T-helper 2 cell treated with Interferon-gamma antibody and Interleukin-4, amounts not matched to agents 5 μg/mL and 100 μg/mL, for 36 hours (primary cell): ENCODE measurements around the gene CX3CR1.

Source experiments
- DNase-seq: peaks from one replicate; pipeline ENCODE4 v3.0.0; 2021; ENCODE audit warnings: low spot score
- H3K27ac Mint-ChIP-seq: one replicate; pipeline ENCODE4 v1.8.0; 2021; ENCODE audit warnings: mild to moderate bottlenecking, mixed read lengths
- H3K27me3 Mint-ChIP-seq: one replicate; pipeline ENCODE4 v1.8.0; 2021; ENCODE audit warnings: low read depth, mixed read lengths
- H3K36me3 Mint-ChIP-seq: one replicate; pipeline ENCODE4 v1.8.0; 2021; ENCODE audit warnings: low read depth, mixed read lengths
- H3K4me1 Mint-ChIP-seq: one replicate; pipeline ENCODE4 v1.8.0; 2021; ENCODE audit warnings: low read depth, mixed read lengths
- H3K4me3 Mint-ChIP-seq: one replicate; pipeline ENCODE4 v1.8.0; 2022; ENCODE audit warnings: mild to moderate bottlenecking, moderate library complexity, mixed read lengths
- H3K9me3 Mint-ChIP-seq: one replicate; pipeline ENCODE4 v1.8.0; 2021; ENCODE audit warnings: mixed read lengths

The CX3CR1 gene

DNA sequence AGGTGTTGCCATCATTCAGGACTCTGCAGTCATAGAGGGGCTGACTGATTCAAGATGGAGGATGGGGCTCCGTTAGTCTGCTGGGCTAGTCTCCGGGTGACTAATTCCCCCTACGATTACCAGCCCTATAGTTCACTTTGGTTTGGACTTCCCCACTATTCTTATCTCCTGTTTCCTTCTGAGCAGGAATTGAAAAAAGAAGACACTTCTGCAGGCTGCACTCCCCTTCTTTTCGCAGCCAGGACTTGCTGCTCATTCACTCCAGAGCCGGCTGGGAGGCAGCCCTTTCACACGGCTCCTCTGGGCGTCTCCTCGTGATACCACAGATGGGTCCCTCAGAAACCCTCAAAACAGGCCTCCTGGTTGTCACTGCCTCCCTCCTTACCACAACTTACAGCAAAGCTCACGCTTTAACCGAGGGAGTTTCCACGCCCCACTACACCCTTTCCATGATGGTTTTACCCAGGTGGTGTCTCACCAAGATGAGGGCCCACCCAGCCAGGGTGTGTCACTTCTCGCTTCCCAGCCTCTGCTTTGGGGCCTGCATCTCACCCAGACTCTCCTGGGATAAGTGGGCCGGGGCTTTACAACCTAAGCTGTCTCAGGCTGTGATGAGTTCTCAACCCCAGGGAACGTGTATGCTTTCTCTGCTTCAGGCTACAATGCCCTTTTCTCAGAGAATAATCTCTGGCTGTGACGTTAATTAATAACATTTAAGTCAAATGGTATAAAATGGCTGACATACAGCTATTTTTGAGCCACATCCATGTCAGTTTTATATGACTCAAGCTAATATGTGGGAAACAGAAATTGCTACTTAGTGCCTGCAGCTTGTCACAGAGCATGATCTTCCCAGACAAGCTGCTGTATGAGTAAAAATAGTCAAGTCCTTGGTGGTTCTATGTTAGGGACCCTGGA lies 11.9 kb downstream of the CX3CR1 start:
- Mint-ChIP-seq H3K4me1 (peaks cover 43% of the 10 kb centered on the region), H3K36me3 (peaks cover 4% of the 10 kb centered on the region), H3K4me3 (peak overlapping the region; percentile 76), H3K27me3 (no peaks in the 10 kb centered on the region), H3K27ac (peak overlapping the region; percentile 97), H3K9me3 (peaks cover 4% of the 10 kb centered on the region)
- DNase-seq, result peak; percentile 84

DNA sequence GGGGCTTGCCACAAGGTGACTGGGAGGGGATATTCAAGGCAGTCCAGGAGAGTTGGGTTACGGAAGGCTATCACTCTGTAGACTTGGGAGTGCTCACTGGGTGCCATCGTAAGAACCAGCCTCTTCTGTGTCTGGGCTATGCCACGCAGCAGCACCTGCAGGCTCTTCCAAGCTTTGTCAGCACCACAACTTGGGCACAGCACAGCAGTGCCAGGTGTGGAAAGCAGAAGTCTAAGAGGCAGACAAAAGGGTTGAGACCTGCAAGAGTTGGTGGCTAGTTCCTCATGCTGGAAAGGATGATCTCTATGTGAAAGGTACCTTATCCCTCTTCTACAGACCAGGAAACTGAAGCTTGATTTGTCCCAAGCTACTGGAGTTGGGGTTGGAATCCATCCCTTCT lies 15.8 kb downstream of the CX3CR1 start:
- no peak for DNase-seq
- H3K36me3 Mint-ChIP-seq, result peaks cover 6% of the 10 kb centered on the region
- H3K4me1 Mint-ChIP-seq, result peaks cover 54% of the 10 kb centered on the region
- peaks cover 4% of the 10 kb centered on the region for H3K9me3 Mint-ChIP-seq
- peaks cover 4% of the 10 kb centered on the region for H3K27me3 Mint-ChIP-seq
- H3K27ac Mint-ChIP-seq, result peak overlapping the region; percentile 3
- H3K4me3 Mint-ChIP-seq, result no peak overlapping the region

DNA sequence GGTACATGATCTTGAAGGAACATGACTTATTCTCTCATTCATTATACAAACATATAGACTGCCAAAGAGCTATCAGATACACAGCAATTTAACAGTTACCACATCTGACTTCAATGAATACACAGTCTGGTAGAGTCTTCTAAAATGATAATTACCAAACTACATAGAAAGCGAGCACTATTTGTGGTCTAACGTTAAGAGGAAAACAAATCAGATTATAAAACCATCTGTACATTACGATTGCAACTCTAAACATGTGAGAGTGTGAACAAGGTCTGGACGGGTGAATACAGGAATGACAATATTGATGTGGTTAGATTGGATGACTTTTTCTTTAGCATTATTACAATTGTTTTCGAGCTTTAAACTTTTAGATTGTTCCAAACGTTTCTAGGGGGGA lies 16.3 kb downstream of the CX3CR1 start:
- no peak for DNase-seq
- H3K27me3 Mint-ChIP-seq, result peaks cover 4% of the 10 kb centered on the region
- peaks cover 6% of the 10 kb centered on the region for H3K36me3 Mint-ChIP-seq
- no peak overlapping the region for H3K4me3 Mint-ChIP-seq
- peaks cover 56% of the 10 kb centered on the region for H3K4me1 Mint-ChIP-seq
- H3K27ac Mint-ChIP-seq, result no peak overlapping the region
- peaks cover 4% of the 10 kb centered on the region for H3K9me3 Mint-ChIP-seq

DNA sequence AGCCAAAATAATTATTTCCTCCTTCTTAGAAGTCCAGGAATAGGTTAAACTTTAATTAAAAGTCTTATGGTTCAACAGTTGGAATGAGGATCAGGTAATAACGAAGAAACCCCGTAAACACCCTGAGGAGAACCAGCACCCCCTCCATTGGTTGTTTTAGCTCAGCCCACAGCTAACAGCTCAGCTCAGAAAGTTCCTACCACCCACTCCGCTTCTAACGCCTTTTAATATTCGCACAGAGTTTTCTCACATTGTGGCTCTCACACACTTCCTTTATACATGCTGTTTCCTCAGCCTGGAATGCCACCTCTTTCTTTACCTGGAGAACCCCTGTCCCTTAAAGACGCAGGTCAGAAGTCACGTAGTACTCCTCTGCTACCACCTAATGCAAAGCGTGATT lies 17.0 kb downstream of the CX3CR1 start:
- Mint-ChIP-seq H3K9me3 (peaks cover 4% of the 10 kb centered on the region), H3K36me3 (peaks cover 6% of the 10 kb centered on the region), H3K27me3 (peaks cover 4% of the 10 kb centered on the region), H3K4me3 (no peak overlapping the region), H3K4me1 (peaks cover 50% of the 10 kb centered on the region), H3K27ac (no peak overlapping the region)
- DNase-seq, result no peak

DNA sequence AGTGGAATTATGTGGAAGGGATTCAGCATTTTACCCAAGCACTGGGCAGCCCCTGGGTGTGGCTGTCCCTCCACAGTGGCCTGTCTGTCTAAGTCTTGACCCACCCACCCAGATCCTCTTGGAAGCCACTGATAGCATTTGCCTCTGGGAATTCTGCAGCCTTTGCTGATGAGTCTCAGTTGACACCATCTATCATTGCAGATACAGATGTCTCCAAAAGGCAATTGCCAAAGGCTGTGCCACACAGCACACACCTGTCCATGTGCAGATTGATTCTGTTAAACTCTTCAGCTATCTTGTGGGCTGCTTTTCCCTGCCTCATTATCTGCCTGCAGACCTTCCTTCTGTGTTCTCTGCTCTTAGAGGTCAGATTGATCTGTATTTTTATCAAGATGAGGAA lies 18.1 kb downstream of the CX3CR1 start:
- peaks cover 4% of the 10 kb centered on the region for H3K9me3 Mint-ChIP-seq
- H3K4me1 Mint-ChIP-seq, result peaks cover 48% of the 10 kb centered on the region
- peaks cover 8% of the 10 kb centered on the region for H3K27me3 Mint-ChIP-seq
- H3K4me3 Mint-ChIP-seq, result no peak overlapping the region
- peaks cover 6% of the 10 kb centered on the region for H3K36me3 Mint-ChIP-seq
- peak overlapping the region; percentile 52 for H3K27ac Mint-ChIP-seq
- DNase-seq, result no peak

DNA sequence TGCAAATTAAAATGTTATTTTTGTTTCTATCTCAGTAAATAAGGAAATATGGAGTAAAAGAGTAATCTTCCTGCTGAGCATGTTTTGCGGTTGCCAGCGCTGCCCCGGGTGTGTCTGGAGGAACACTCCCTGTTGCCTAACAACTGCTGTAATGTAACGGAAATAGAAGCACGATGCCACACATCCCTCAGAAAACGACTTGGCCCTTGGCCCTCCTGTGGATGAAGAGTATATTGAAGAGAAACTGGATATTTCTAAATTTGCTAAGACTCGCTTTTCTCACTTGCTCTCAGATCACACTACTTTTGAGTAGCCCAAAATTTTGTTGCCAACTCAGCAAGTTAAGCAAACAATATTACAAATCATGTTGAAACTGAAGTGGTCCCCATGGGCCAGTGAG lies 18.9 kb downstream of the CX3CR1 start:
- Mint-ChIP-seq H3K4me1 (peaks cover 53% of the 10 kb centered on the region), H3K4me3 (peak overlapping the region; percentile 71), H3K9me3 (peaks cover 4% of the 10 kb centered on the region), H3K36me3 (peaks cover 6% of the 10 kb centered on the region), H3K27me3 (peaks cover 8% of the 10 kb centered on the region), H3K27ac (peak overlapping the region; percentile 84)
- DNase-seq, result peak; percentile 62

DNA sequence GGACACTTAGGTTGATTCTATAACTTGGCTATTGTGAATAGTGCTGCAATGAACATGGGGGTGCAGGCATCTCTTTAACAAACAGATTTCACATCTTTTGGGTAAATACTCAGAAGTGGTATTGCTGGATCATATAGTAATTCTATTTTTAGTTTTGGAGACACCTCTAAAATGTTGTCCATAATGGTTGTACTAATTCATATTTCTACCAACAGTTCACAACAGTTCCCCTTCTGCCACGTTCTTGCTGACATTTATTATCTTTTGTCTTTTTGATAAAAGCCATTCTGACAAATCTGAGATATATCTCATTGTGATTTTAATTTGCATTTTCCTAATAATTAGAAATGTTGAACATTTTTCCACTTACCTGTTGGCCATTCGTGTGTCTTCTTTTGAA lies 19.5 kb downstream of the CX3CR1 start:
- Mint-ChIP-seq H3K36me3 (peaks cover 2% of the 10 kb centered on the region), H3K9me3 (peaks cover under 1% of the 10 kb centered on the region), H3K27ac (no peak overlapping the region), H3K4me1 (peaks cover 56% of the 10 kb centered on the region), H3K4me3 (no peak overlapping the region), H3K27me3 (peaks cover 8% of the 10 kb centered on the region)
- DNase-seq, result no peak

DNA sequence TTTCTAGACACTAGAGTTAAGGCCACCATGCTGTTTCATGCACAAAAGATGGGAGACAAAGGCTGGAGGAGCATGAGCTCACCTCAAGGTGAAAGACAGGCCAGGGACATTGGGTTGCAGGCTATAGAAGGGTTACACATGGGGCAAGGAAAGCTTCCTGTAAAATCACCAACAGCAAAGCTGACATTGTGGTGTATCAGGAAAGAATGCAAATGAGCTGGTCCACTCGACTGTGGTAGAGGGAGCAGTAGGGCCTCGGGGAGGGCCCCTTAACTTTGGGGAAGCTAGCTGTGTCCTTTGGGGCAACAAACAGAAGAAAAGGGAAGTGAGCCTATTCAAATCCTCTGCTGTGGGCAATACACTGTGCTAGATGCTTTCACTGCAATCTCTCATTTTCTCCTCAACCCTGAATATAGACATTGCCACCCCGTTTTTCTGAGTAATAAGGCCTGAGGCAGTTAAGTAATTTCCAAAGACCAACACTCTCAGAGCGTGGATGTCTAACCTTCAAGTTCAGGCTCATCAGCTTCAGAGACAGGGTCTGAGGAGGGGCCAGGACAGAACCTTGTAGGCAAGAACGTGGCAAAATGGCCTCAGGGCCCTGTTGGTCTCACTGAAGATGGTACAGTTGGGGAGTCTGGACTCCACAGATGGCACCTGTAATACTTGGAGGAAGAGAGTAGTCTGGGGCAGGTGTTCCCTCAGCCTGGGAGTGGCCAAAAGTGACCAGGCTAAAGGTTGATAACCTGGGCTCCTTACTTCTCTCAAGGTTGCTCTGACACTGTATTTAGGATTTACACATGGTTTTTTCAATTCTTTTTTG lies 24.1 kb downstream of the CX3CR1 start:
- peak; percentile 35 for DNase-seq
- Mint-ChIP-seq H3K36me3 (no peaks in the 10 kb centered on the region), H3K27ac (peak overlapping the region; percentile 37), H3K4me3 (no peak overlapping the region), H3K9me3 (no peaks in the 10 kb centered on the region), H3K4me1 (peaks cover 35% of the 10 kb centered on the region), H3K27me3 (peaks cover 5% of the 10 kb centered on the region)

DNA sequence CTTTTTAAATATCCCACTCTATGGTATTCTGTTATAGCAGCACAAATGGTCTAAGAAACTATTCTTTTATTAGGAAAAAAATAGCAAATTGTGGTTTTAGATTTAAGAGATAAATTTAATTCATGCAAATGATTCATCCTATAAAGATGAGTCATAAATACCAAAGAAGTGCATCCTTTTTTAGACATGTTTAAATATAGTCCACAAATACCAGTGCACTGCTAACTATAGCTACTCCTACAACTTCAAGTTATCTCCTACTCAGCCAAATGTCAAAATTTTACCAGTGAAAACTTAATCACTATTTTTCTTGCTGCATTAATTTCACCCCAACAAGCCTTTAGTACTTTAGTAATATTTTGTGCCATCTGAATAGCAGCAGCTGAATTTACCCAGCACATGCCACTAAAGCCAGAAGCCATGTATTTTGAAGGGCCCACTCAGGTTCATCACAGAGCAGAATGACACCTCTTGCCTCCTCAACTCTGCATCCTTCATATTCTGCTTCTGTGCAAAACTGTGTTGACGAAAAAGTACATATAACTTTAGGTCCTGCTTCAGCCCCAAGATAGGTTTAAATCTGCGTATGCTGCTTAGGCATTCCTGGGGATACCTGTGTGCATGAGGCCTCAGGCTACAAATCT lies 24.9 kb downstream of the CX3CR1 start:
- Mint-ChIP-seq H3K9me3 (no peaks in the 10 kb centered on the region), H3K4me3 (no peak overlapping the region), H3K27ac (peak overlapping the region; percentile 37), H3K36me3 (no peaks in the 10 kb centered on the region), H3K27me3 (peaks cover 5% of the 10 kb centered on the region), H3K4me1 (peaks cover 29% of the 10 kb centered on the region)
- no peak for DNase-seq

DNA sequence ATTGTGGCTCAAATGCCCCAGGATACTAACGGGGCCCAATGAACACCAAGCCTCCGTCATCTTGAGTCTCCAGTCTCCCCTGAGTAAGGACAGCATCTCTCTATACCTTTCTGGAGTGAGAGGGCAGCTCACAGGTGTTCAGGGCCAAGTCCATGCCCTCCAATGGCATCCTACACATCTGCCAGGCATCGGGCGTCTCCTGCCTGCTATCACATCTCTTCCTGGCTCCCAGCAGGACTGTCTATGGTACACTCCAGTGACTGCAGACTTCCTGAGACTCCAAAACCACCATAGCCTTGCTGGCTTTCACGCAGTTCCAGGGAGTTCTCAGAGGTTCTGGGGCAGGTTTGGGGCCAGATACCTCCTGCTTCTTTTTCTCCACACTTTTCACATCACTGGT lies 28.3 kb downstream of the CX3CR1 start:
- no peak for DNase-seq
- Mint-ChIP-seq H3K4me1 (peaks cover 17% of the 10 kb centered on the region), H3K9me3 (no peaks in the 10 kb centered on the region), H3K27me3 (no peaks in the 10 kb centered on the region), H3K36me3 (no peaks in the 10 kb centered on the region), H3K27ac (no peak overlapping the region), H3K4me3 (no peak overlapping the region)

DNA sequence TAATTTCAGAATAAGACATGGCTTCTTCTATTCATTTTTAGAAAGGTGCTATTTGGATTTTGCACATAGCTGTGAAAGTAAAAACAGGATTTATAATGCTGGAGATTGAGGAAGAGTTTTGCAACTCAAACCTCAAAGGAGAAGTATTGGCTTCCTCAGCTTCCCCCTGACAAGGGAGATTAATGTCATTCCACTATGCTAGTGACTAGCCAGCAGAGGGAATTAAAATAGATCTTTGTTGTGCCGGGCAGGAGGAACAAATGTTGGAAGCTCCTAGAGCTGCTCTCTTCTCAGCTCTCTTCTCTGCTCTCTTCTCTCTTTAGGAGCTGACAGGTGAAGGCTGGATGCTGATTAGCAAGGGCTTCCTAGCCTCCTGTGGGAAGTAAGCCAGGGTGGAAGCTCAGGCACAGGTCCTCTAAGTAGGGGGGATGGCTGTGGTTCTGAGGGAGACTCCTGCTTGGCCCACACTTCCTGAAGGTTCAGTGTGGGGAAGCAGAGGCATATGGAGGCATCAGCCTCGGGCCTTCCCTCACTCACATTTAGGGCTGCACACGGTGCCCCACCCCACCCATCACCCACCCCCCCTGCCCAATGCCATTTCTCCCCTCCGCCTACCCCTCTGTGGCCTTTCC lies 29.6 kb downstream of the CX3CR1 start:
- Mint-ChIP-seq H3K27ac (no peak overlapping the region), H3K9me3 (no peaks in the 10 kb centered on the region), H3K4me1 (peaks cover 5% of the 10 kb centered on the region), H3K36me3 (no peaks in the 10 kb centered on the region), H3K27me3 (no peaks in the 10 kb centered on the region), H3K4me3 (no peak overlapping the region)
- no peak for DNase-seq

DNA sequence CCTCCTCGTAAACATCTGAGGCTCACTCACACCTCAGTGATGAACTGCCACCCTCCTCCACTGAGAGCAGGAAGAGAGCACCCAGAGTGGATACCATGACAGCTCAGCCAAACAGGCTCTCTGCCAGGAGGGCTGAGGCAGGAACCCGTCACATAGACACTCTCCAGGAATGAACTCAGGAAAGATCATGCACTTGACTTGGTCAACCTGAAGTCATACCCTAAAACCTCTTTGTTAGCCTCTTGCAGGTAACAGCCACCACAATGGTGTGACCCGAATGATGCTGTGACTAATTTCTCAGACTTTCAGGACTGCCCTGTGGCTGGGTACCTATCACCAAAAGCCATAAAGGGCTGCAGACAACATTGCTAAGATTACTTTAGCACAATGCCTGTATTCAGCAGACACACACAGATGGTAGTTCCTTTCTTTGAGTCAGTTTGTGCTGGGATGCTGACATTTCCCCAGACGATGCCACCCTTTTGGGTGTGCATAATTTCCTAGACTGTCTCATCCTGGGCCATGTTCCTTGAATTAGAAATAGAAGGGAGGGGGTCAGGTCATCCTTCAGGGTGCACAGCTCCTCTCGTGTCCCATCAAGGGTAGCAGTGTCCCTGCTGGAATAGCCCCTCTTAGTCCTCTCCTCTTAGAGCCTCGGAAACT lies 30.3 kb downstream of the CX3CR1 start:
- H3K4me3 Mint-ChIP-seq, result no peak overlapping the region
- H3K27ac Mint-ChIP-seq, result no peak overlapping the region
- H3K27me3 Mint-ChIP-seq, result peaks cover 3% of the 10 kb centered on the region
- H3K4me1 Mint-ChIP-seq, result no peaks in the 10 kb centered on the region
- no peak for DNase-seq
- no peaks in the 10 kb centered on the region for H3K36me3 Mint-ChIP-seq
- H3K9me3 Mint-ChIP-seq, result no peaks in the 10 kb centered on the region

DNA sequence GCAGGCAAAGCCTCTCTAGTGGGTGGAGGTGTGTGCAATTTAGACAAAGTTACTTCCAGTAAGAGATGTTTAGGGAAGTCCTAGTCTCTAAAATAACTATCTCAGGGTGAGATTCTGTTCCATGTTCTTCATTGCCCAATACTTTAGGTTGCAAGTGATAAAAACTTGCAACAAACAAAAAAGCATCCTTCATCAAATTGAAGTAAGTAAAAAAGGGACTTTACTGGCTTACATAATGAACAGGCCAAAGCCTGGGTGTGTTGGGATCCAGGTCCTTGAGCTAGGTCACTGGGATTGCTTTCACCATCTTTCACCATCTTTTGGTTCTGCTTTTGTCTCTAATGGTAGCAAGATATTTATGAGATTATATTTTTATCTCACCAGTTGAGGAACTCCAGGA lies 38.3 kb downstream of the CX3CR1 start:
- no peak overlapping the region for H3K4me3 Mint-ChIP-seq
- peaks cover 45% of the 10 kb centered on the region for H3K27me3 Mint-ChIP-seq
- DNase-seq, result no peak
- H3K27ac Mint-ChIP-seq, result no peak overlapping the region
- no peaks in the 10 kb centered on the region for H3K4me1 Mint-ChIP-seq
- H3K9me3 Mint-ChIP-seq, result no peaks in the 10 kb centered on the region
- H3K36me3 Mint-ChIP-seq, result no peaks in the 10 kb centered on the region
